KBM-7 (cell line): ENCODE measurements around the gene ADAP2.
"Not testable (repeated sequence)": the region's sequence is repeated elsewhere in the genome, so short reads cannot be mapped to it uniquely, and the experiment has no call there.

Source experiments
- DNase-seq: peaks from one replicate; pipeline ENCODE4 v3.0.0-alpha.2; 2015
- in situ Hi-C: fragments of 300-500 bp; cut with MboI; formaldehyde crosslinking; loops from 2 replicates; pipeline ENCODE4 v1.14.3; 2020; ENCODE audit warnings: low sequenced_read_pairs, low pct_unique_long_range_greater_than_20kb, mixed read lengths

The ADAP2 gene

DNA sequence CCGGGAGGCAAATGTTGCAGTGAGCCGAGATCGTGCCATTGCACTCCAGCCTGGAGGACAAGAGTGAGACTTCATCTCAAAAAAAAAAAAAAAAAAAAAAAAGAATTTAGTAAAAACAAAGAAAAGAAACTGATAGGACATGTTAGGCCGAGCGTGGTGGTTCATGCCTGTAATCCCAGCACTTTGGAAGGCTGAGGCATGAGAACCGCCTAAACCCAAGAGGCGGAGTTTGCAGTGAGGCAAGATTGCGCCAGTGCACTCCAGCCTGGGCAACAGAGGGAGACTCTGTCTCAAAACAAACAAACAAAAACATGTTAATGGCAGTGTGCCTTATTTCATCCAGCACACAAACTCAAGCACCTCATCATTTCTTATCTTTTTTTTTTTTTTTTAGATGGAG lies 42.6 kb downstream of the ADAP2 start:
- DNase-seq, in situ Hi-C loops: not testable (repeated sequence)

DNA sequence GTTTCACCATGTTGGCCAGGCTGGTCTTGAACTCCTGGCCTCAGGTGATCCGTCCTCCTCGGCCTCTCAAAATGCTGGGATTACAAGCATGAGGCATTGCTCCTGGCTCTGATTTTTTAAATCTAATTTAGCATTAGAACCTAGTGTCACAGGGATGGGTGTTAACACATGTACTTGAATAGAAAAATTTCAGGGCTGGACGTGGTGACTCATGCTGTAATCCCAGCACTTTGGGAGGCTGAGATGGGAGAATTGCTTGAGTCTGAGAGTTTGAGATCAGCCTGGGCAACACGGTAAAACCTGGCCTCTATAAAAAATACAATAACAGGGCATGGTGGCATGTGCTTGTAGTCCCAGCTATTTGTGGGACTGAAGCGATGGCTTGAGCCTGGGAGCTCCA lies 43.1 kb downstream of the ADAP2 start:
- in situ Hi-C loops = no loop called here
- no peak for DNase-seq

DNA sequence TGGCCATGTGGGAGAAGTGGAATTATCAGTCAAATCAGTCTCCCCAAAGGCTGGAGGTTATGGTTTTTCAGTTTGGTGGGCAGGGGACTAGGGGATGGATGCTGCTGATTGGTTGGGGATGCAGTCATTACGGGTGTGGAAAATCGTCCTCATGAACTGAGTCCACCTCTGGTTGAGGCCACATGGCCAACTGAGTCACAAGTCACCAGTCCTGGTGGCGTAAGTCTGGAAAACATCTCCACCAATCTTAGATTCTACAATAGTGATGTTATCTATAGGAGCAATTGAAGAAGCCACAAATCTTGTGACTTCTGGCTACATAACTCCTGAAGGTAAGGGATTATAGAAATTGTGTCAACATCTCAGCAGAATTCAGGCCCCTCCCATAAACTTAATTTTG lies 43.9 kb downstream of the ADAP2 start:
- DNase-seq = no peak
- in situ Hi-C loops = no loop called here

DNA sequence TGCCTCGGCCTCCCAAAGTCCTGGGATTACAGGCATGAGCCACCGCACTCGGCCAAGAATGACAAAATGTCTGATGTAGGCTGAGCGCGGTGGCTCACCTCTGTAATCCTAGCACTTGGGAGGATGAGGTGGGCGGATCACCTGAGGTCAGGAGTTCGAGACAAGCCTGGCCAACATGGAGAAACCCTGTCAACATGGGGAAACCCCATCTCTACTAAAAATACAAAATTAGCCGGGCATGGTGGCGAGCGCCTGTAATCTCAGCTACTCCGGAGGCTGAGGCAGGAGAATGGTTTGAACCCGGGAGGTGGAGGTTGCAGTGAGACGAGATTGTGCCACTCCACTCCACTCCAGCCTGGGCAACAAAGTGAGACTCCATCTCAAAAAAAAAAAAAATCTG lies 46.2 kb downstream of the ADAP2 start:
- DNase-seq, in situ Hi-C loops: not testable (repeated sequence)

DNA sequence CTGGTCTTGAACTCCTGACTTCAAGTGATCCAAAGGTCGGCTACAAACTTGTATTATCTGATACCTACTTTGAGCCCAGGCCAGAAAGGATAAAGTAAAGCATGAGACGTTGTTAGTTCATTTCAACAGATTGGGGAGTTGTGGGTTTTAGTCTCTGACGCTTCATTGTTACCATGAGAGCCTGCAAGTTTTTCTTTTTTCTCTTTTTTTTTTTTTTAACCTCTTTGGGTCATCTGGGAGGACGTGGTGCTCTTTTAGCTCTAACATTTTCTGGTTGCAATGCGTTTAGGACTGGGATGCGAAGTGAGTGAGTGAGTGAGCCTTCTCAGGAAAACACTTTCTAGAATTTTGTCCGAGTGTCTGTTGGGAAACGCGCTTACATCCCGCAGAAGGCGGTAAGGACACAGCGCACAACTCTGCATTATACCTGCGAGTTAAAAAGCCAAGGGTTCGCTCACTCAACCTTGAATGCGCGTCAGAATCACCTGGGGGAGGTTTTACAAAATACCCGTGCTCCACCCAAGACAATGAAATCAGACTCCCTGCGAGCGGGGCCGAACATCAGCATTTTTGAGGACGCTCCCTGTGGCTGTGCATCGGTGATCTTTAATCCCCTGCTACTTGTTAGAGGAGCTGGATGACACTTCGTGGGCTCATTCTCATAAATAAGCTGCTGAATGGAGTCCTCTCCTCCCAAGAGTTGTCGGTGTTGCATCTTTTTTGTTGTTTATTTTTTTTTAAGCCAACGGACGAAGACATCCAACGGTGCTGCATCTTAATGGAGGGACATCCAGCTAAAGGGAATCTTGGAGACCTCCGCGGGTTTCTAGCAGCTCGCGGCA lies 48.5 kb downstream of the ADAP2 start:
- DNase-seq = no peak
- in situ Hi-C loops = no loop called here

DNA sequence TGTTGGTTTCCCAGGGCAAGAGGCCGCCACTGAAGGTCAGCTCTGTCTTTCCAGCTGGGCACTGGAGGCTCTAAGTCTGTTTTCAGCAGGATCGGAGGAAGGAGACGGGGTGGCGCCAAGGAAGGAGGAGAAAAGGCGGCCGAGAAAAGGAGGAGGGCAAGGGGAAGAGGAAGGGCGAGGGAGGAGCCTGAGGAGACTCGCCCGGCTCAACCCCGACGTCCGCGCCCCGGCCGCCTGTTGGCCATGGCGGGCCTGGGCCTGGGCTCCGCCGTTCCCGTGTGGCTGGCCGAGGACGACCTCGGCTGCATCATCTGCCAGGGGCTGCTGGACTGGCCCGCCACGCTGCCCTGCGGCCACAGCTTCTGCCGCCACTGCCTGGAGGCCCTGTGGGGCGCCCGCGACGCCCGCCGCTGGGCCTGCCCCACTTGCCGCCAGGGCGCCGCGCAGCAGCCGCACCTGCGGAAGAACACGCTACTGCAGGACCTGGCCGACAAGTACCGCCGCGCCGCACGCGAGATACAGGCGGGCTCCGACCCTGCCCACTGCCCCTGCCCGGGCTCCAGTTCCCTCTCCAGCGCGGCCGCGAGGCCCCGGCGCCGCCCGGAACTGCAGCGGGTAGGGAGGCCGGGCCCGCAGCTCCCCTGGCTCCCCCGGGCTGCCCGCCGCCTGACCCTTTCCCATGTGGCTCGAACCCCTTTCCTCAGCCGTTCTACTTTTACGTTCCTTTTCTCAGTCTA lies 49.3 kb downstream of the ADAP2 start, which contains the start of gene RNF135:
Gene RNF135, plus strand, starts transcription at position 209 of the 737 bp plus-strand sequence. Its CDS starts 35 bp downstream, at position 244.
- in situ Hi-C loops = no loop called here
- DNase-seq = peak; percentile 89

DNA sequence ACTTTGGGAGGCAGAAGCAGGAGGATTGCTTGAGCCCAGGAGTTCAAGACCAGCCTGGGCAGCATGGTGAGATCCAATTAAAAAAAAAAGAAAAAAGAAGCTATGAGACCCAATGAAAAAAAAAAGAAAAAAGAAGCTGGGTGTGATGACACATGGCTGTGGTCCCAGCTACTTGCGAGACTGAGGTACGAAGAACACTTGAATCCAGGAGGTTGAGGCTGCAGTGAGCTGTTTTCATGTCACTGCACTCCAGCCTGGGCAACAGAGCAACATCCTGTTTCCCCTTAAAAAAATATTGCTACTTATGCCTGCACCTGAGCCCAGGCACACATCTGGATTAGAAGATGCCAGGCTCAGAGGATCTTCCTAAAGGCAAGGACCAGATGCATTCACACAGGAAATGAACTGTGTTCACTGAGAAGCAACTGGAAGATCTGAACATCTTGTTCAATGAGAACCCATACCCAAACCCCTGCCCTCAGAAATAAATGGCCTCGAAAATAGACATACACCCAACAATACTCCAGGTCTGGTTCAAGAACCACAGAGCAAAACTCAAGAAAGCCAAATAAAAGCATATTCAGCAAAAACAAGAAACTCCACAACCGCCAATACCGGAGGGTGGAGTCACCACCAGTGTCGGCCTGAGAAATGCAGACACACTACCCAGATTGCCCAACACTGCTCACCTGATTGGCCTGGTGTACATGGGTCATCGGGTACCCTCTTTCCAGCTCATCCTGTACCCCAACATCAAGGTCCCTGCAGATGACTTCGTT lies 53.5 kb downstream of the ADAP2 start:
- in situ Hi-C loops = no loop called here
- DNase-seq = no peak

DNA sequence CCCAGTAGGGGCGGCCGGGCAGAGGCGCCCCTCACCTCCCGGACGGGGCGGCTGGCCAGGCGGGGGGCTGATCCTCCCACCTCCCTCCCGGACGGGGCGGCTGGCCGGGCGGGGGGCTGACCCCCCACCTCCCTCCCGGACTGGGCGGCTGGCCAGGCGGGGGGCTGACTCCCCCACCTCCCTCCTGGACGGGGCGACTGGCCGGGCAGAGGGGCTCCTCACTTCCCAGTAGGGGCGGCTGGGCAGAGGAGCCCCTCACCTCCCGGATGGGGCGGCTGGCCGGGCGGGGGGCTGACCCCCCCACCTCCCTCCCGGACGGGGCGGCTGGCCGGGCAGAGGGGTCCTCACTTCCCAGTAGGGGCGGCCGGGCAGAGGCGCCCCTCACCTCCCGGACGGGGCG lies 58.2 kb downstream of the ADAP2 start:
- DNase-seq, in situ Hi-C loops: not testable (repeated sequence)

DNA sequence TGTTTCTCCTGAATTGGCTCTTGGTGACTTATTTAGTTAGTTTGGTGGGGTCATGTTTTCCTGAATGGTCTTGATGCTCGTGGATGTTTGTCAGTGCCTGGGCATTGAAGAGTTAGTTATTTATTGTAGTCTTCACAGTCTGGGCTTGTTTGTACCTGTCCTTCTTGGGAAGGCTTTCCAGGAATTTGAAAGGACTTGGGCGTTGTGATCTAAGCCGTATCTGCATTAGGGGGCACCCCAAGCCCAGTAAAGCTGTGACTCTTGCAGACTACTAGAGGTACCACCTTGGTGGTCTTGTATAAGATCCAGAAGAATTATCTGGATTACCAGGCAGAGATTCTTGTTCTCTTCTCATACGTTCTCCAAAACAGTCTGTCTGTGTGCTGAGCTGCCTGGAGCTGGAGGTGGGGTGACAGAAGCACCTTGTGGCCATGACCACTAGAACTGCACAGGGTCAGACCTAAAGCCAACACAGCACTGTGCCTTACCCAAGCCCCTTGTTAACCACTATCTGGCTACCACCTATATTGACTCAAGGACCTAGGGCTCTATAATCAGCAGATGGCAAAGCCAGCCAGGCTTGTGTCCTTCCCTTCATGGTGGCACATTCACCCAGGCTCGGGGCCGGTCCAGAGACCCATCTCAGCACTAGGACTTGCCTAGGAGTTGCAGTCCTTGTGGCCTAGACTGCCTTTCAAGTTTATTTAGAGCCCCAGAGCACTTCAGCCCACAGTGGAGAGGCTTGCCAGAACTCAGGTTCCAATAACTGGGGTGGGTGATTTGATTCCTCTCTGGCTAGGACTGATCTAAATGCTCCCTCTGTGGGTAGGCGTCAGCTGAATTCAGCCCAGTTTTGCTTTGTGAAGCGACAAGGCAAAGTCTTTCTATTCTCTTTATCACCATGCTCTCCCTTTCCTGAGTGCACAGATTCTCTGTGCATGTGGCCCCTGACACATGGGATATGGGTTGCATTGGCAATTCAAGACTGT lies 60.1 kb downstream of the ADAP2 start:
- no peak for DNase-seq
- in situ Hi-C loops = no loop called here

DNA sequence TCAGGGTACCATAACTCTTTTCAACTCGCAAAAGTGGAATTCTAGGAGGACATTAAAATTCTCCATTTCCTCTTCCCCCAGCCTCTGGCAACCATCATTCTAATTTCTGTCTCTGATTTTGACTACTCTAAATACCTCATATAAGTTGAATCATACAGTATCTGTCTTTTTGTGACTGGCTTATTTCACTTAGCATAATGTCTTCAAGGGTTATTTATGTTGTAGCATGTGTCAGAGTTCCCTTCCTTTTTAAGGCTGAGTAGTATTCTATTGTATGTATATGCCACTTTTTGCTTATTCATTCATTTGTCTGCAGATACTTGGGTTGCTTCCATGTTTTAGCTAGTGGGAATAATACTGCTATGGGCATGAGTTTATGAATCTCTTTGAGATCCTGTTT lies 61.1 kb downstream of the ADAP2 start:
- no peak for DNase-seq
- in situ Hi-C loops = no loop called here

DNA sequence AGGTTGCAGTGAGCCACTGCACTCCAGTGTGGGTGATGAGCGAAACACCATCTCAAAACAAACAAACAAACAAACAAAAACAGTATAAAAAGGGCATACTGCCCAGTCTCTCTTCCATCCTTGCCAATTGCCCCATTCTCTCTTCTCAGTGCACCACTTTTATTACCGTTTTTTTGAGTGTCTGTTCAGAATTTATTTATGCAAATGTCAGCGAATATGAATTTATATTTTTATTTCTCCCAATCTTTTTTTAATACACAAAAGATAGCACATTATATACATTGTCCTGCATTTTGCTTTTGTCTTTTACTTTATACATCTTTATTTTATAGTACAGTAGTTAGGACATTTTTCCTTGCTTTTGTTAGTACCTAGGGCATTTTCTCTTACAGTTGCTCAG lies 68.7 kb downstream of the ADAP2 start:
- in situ Hi-C loops = no loop called here
- no peak for DNase-seq

DNA sequence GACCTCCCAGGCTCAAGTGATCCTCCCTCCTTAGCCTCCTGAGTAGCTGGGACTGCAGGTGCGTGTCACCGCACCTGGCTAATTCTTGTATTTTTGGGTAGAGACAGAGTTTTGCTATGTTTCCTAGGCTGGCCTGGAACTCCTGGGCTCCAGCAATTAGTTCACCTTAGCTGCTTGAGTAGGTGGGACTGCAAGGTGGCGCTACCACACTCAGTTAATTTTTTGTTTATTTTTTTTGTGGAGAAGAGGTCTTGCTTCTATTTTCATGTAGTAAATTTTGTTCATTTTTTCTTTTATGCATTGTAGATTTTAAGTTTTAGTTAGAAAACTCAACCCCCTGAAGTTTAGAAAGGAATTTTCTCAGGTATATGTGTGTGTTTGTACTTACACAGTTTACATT lies 70.8 kb downstream of the ADAP2 start:
- in situ Hi-C loops = no loop called here
- no peak for DNase-seq

DNA sequence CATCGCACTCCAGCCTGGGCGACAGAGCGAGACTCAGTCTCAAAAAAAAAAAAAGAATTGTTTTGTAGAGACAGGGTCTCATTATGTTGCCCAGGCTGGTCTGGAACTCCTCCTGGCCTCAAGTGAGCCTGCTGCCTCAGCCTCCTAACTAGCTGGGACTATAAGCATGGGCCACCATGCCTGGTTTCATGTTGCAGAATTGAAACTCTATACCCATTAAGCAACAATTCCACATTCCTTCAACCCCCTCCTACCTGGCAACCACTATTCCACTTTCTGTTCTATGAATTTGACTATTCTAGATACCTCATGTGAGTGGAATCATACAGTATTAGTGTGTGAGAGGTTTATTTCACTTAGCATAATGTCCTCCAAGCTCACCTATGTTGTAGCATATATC lies 73.6 kb downstream of the ADAP2 start:
- no peak for DNase-seq
- in situ Hi-C loops = no loop called here

DNA sequence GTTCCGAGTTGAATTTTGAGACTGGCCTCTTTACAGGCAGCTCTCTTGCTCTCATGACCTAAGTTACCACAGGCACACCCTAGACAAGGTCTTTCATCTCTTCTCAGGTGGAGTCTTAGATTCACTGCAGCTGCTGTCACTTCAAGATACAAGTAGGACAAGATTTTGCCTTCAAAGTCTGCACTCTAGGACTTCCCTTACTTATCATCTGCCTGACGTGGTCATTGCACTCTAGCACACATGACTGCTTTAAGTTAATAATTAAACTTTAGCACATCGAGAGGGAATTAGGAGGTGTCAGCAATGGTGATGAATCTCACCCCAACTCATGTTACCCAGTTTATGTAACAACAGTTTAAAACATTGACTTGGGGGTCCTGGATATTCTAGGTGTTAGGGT lies 74.7 kb downstream of the ADAP2 start:
- DNase-seq = no peak
- in situ Hi-C loops = no loop called here

DNA sequence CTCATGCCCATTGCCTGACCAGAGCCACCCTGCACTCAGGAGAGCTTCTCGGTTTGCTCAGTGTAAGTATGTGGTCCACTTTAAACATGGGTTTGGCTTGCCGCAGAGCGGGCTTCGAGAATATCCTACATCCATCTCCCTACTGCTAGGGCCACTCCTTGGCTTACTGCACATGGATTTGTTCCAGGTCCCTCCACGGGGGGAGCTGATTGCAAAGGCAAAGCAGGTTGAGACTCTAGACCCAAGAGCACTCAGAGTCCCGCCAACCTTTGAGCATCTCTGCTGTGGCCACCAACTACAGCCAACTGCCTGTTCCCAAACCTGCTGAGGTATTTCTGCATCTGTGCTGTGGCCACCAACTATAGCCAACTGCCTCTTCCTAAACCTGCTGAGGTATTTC lies 75.5 kb downstream of the ADAP2 start:
- in situ Hi-C loops = no loop called here
- no peak for DNase-seq

DNA sequence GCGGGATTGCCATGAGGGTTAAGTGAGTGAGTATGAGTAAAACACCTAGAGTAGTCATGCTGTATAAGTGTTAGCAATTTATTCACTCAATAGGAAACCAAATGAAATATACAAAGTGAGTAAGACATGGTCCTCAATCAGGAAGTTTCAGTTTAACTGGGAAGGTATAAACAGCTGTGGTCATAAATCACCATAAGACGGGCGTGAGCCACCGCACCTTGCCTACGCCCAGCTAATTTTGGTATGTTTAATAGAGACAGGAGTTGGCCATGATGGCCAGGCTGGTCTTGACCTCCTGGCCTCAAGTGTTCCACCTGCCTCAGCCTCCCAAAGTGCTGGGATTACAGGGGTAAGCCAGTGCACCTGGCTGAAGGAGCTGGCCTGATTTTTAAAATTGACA lies 76.1 kb downstream of the ADAP2 start:
- in situ Hi-C loops = no loop called here
- no peak for DNase-seq

DNA sequence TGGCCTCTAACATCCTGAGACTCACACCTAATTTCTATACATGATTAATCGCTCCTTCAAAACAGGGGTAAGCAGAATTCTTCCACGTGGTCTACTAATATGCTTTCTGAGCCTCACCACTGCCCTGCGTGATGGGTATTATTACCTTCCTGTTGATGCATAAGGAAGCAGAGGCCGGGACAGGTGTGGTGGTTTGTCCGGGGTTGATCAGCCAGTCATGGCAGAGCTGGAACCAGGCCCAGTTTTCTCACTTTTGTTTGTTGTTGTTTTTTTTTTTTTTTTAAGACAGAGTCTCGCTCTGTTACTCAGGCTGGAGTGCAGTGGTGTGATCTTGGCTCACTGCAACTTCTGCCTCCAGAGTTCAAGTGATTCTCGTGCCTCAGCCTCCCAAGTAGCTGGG lies 80.3 kb downstream of the ADAP2 start:
- no peak for DNase-seq
- in situ Hi-C loops = loop anchor here (25.0 kb wide), 1 partner anchor 210 kb away; no protein-coding TSS in a partner anchor

DNA sequence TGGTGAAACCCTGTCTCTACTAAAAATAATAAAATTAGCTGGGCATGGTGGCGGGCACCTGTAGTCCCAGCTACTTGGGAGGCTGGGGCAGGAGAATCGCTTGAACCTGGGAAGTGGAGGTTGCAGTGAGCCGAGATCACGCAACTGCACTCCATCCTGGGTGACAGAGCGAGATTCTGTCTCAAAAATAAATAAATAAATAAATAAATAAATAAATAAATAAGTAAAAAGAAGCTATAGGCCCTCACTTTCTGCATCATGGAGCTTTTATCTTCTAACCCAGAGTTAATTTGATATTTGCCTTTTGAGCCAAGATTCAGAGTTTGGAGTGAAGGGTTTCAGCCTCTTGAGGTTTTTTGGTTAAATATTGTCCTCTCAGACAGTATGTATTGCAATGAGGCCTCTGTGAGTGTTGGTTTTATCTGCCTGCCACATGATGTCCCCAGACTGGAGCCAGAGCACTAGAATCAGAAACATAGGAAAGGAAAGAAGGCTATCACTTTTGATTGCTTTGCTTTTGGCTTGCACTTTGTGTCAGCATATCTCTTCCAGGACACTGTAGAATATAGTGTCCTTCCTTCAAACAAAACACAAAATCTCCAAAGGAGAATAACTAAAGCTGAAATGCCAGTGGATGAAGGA lies 81.6 kb downstream of the ADAP2 start:
- no peak for DNase-seq
- in situ Hi-C loops = loop anchor here (25.0 kb wide), 1 partner anchor 209 kb away; no protein-coding TSS in a partner anchor
